EL (cell line): ENCODE measurements around the gene YTHDC2.
A peak's percentile ranks its signal among the peaks of the same experiment; 100 is the strongest.

Experiments
- DNase-seq: peaks from one replicate; pipeline ENCODE4 v3.0.0-alpha.2; 2016

The YTHDC2 gene

GRCh38 chr5:113513384-113514288 lies at the start of gene YTHDC2:
YTHDC2 (plus strand) TSS chr5:113513694; CDS start chr5:113513896, 202 bp downstream.
- DNase-seq: peak; percentile 87

GRCh38 chr5:113474100-113474728 lies 39.3 kb upstream of the YTHDC2 start:
- no peak for DNase-seq

GRCh38 chr5:113478691-113479090 lies 34.8 kb upstream of the YTHDC2 start:
- no peak for DNase-seq

GRCh38 chr5:113480243-113480642 lies 33.3 kb upstream of the YTHDC2 start:
- DNase-seq: no peak

DNA sequence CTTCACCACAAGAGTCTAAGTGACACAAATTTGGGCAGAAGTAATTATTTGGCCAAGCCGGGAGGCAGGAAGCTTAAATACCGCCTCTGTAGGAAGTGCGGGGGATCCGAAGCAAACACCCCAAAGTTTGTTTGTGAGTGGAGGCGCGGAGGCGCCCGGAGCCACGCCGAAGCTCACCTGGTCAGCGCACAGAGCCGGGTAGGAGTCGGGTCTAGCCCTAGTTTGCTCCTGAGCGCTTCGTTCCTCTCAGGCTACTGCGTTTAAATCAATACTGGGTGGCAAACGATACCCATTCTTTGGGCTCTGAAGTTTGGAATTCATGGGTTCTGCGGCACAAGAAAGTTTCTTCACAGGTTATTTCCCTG lies 26.1 kb upstream of the YTHDC2 start:
- no peak for DNase-seq

GRCh38 chr5:113487781-113488644 lies 25.5 kb upstream of the YTHDC2 start, which contains the start of gene MCC:
MCC (minus strand) TSS chr5:113488453.
- peak; percentile 87 for DNase-seq

GRCh38 chr5:113488645-113489184 lies 24.8 kb upstream of the YTHDC2 start:
- DNase-seq: no peak

GRCh38 chr5:113489299-113489698 lies 24.2 kb upstream of the YTHDC2 start:
- peak; percentile 98 for DNase-seq

DNA sequence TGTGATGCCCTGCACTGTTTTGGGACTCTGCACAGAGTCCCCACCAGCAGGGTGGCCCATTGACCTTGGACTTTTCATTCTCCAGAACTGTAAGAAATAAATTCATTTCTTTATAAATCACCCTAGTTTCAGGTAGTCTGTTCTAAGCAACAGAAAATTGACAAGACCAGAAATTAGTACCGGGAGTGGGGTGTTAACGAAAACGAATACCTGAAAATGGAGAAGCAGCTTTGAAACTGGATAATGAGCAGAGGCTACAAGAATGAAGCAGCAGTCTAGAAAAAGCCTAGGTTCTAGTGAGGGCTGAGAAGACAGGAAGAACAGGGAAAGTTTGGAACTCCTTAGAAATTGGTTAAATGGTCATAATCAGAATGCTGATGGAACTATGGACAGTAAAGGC lies 23.2 kb upstream of the YTHDC2 start:
- DNase-seq: no peak

GRCh38 chr5:113491022-113491421 lies 22.5 kb upstream of the YTHDC2 start:
- no peak for DNase-seq

- DNase-seq: no peak
These were observed 20.0 kb upstream of the YTHDC2 start for GRCh38 chr5:113493446-113493845.

DNA sequence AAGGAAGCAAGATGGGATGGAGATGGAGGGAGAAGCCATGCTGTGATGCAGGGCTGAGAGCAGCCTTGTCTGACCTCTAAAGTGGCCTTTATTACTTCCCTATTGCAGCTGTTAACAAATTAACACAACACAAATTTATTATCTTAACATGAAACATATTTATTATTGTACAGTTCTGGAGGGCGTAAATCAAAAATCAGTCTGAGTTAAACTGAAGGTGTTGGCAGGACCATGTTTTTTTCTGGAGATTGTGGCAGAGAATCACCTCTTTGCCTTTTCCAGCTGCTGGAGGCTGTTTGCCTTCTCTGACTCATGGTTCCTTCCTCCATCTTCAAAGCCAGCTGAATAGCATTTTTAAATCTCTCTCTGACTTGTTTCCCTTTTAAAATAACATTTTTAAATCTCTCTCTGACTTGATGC lies 18.1 kb upstream of the YTHDC2 start:
- DNase-seq: no peak

- no peak for DNase-seq
These were observed 11.4 kb upstream of the YTHDC2 start for GRCh38 chr5:113502073-113502472.

GRCh38 chr5:113503146-113503545 lies 10.3 kb upstream of the YTHDC2 start:
- no peak for DNase-seq

DNA sequence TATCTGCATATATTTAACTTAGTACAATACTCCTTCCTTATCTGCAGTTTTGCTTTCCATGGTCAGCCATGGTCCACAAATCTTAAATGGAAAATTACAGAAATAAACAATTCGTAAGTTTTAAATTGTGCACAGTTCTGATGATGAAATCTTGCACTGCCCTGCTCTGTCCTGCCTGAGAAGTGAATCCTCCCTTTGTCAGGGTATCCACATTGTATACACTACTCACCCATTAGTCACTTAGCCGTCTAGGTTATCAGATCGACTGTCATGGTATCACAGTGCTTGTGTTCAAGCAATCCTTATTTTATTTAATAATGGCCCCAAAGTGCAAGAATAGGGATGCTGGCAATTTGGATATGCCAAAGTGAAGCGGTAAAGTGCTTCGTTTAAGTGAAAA lies 8.3 kb upstream of the YTHDC2 start:
- peak; percentile 29 for DNase-seq

DNA sequence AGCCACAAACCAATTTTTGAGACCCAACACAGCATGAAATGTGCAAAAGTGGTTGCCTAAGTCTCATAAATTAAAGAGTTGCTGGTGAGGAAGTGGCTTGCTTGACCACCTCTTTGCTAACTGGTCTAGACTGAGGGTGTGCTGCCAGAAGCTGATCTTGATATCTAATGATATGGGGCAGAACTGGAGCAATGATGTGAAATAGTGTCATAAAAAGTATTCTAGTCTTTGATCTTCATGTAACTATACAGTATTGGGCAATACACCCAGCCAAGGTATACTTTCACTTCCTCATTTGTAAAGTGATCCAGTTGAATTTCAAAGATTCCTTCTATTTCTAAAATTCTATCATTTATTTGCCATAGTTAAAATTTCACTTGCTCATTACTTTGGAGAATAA lies 5.9 kb upstream of the YTHDC2 start:
- no peak for DNase-seq

GRCh38 chr5:113508756-113509155 lies 4.7 kb upstream of the YTHDC2 start:
- DNase-seq: no peak

DNA sequence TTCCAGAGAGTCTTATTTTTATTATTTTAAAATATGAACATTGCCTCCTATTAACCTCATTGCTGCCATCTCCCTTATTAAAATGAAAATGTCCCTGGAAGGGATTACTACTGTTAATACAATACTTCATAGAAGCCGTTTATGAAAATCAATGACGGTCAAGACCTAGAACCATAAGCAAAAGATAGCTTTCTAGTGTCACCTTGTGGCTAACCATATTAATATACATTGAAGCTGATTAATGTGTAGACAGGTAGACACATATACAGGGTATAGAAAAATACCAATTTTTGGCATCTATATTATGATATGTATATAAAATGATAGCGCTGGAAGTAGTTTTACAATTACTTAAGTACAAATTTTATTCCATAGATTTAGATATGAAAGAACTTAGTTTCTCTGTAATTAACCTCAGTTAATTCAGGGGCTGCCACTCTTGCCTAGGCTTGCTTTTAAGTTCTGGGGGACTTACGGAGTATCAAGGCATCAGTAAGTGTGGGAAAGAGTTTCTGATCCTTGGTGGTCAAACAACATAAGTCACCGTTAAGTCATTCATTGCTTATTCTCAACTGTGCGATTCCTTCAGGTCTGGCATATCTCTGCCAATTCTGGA lies 2.5 kb upstream of the YTHDC2 start:
- DNase-seq: peak; percentile 37

- no peak for DNase-seq
These were observed 1.2 kb upstream of the YTHDC2 start for GRCh38 chr5:113512341-113512740.

- no peak for DNase-seq
These were observed 768 bp downstream of the YTHDC2 start for GRCh38 chr5:113514289-113514635.

DNA sequence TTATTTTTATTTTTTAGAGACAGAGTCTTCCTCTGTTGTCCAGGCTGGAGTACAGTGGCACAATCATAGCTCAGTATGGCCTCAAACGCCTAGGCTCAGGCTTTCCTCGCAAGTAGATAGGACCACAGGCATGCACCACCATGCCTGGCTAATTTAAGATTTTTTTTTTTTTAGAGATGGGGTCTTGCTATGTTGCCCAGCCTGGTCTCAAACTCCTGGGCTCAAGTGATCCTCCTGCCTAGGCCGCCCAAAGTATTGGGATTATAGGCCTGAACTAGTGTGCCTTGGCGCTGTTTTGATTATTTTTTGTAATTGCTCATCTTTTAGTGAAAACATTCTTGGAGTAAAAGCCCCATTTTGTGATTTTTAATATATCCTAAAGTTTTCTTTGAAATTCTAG lies 5.4 kb downstream of the YTHDC2 start:
- no peak for DNase-seq

DNA sequence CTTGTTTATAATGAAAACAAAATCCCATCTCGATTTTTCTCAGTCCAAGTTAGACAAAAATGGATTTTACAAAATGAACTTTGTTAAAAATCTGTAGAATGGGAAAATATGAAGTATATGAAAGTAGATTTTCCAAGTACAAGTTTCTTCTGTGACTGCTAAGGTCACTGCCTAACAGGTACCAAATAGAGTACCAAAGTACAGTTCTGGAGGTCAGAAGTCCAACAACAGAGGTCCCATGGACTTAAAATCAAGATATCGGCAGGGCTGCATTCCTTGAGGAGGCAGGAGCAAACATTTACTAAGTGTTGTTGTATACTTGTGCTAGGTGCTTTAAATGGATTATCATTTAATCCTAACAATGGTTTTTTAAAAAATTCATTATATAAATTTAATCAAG lies 5.9 kb downstream of the YTHDC2 start:
- DNase-seq: no peak

DNA sequence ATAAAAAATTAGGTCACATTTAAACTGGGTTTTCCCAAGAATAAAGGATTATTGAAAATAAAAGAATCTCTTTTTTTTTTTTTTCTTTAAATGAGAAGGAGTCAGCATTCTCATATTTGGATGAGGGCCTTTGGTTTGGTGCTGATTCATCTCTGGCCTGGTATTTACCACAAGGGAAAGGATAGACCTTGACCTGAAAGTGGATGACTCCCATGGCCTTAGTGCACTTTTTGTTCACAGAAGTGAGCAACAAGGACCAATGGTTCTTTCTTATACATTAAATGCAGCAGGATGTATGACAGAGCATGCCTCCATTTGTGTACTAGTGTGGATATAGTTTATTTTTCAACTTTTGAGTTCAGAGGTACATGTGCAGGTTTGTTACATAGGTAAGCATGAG lies 6.9 kb downstream of the YTHDC2 start:
- peak; percentile 60 for DNase-seq
